ENCODE measurements around the gene EN2. TPM values are rescaled to one million over a fixed set of nuclear protein-coding genes. Genes with fewer than 3 reads are reported as not detected.

EN2 gene
- not detected for total RNA-seq
- polyA plus RNA-seq (2013, experiment 1 of 2), result 16.1 TPM
- polyA plus RNA-seq (2013, experiment 2 of 2), result 19.3 TPM
- long read RNA-seq, experiment 1, result 0 reads
- long read RNA-seq, experiment 2, result 0 reads
- long read RNA-seq, experiment 3, result 0 reads
- long read RNA-seq, experiment 4, result 0 reads

DNA sequence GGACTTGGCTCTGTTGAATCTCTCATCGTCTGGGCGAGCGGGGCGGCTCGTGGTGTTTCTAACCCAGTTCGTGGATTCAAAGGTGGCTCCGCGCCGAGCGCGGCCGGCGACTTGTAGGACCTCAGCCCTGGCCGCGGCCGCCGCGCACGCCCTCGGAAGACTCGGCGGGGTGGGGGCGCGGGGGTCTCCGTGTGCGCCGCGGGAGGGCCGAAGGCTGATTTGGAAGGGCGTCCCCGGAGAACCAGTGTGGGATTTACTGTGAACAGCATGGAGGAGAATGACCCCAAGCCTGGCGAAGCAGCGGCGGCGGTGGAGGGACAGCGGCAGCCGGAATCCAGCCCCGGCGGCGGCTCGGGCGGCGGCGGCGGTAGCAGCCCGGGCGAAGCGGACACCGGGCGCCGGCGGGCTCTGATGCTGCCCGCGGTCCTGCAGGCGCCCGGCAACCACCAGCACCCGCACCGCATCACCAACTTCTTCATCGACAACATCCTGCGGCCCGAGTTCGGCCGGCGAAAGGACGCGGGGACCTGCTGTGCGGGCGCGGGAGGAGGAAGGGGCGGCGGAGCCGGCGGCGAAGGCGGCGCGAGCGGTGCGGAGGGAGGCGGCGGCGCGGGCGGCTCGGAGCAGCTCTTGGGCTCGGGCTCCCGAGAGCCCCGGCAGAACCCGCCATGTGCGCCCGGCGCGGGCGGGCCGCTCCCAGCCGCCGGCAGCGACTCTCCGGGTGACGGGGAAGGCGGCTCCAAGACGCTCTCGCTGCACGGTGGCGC lies at the start of gene EN2:
Gene EN2 (plus strand): TSS at position 19 of the 767 bp plus-strand sequence. CDS start 249 bp downstream, at position 268.
- peak; percentile 78 for DNase-seq
- Mint-ChIP-seq H3K36me3 (ENCODE audit: low read depth) (no peaks in the 10 kb centered on the region), H3K4me1 (peaks cover 8% of the 10 kb centered on the region), H3K27me3 (ENCODE audit: insufficient read depth) (peaks cover 95% of the 10 kb centered on the region), H3K4me3 (peak within 1 kb of the TSS; percentile 32), H3K27ac (no peak within 1 kb of the TSS), H3K9me3 (no peaks in the 10 kb centered on the region)
- no peaks in the 10 kb centered on the region for H3K9me3 ChIP-seq (ENCODE audit: control insufficient read depth, low read length)
- no peak within 1 kb of the TSS for H3K9ac ChIP-seq (ENCODE audit: extremely low read depth, low read length, poor library complexity, severe bottlenecking)
- H3K27me3 ChIP-seq (ENCODE audit: control insufficient read depth, insufficient read depth, low read length, poor library complexity, severe bottlenecking), result peaks cover 97% of the 10 kb centered on the region
- H3K36me3 ChIP-seq (ENCODE audit: control insufficient read depth, insufficient read depth, low read length), result no peaks in the 10 kb centered on the region
- peak within 1 kb of the TSS; percentile 68 for H3K4me3 ChIP-seq (ENCODE audit: low read length)
- H3K27ac ChIP-seq (ENCODE audit: low read depth, low read length), result peak within 1 kb of the TSS; percentile 16
- H3K4me1 ChIP-seq (ENCODE audit: control insufficient read depth, insufficient read depth, low read length), result peaks cover 5% of the 10 kb centered on the region
- 1% methylated on average over 29 to 105 of the region's 105 CpGs for WGBS, 2 experiments (ENCODE audit: insufficient coverage in 1 of 2, insufficient read length in 1 of 2)
- TF ChIP-seq, protein P1, sequence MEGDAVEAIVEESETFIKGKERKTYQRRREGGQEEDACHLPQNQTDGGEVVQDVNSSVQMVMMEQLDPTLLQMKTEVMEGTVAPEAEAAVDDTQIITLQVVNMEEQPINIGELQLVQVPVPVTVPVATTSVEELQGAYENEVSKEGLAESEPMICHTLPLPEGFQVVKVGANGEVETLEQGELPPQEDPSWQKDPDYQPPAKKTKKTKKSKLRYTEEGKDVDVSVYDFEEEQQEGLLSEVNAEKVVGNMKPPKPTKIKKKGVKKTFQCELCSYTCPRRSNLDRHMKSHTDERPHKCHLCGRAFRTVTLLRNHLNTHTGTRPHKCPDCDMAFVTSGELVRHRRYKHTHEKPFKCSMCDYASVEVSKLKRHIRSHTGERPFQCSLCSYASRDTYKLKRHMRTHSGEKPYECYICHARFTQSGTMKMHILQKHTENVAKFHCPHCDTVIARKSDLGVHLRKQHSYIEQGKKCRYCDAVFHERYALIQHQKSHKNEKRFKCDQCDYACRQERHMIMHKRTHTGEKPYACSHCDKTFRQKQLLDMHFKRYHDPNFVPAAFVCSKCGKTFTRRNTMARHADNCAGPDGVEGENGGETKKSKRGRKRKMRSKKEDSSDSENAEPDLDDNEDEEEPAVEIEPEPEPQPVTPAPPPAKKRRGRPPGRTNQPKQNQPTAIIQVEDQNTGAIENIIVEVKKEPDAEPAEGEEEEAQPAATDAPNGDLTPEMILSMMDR (conservative IDR thresholded peaks at IDR 0.05), result no peak

DNA sequence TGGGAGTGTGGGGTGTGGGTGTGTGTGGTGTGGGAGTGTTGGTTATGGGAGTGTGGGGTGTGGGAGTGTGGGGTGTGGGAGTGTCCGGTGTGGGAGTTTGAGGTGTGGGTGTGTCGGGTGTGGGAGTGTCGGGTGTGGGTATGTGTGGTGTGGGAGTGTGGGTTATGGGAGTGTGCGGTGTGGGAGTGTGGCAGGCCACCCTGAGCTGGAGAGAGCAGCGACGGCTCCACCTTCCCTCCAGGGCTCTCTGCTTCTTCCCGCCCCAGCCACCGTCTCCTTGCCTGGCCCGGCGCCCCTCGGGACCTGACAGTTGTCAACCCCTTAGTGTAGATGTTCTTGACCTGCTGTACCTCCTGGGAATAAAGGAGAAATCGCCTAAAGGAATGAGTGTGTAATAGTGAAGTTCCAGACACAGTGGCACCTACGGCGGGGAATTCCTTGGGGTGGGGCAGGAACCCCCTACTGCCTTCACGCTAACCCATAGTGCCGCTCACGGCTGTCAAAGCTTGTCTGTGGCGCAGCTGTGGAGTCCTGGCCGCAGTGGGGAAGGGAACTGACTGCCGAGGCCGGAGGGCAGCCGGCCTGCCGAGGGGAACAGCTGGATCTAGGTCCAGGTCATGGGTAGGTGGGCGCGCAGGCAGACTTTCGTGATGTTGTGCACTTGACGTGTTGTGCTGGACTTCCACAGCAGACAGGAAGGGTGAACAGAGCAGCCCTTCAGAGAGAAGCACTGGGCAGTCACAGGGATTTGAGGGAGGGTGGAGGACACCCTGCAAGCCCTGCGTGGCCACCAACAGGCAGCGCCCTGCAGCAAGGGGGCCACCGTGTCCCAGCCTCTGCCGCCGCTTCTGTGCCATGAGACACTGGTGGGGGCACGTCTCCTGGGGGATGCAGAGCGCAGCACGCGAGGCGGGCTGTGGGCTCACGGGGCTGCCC lies 49.0 kb upstream of the EN2 start:
- no peaks in the 10 kb centered on the region for H3K9me3 Mint-ChIP-seq
- Histone ChIP-seq H3K27ac (ENCODE audit: low read depth, low read length) (no peak overlapping the region), H3K4me3 (ENCODE audit: low read length) (no peak overlapping the region), H3K27me3 (ENCODE audit: control insufficient read depth, insufficient read depth, low read length, poor library complexity, severe bottlenecking) (peaks cover 23% of the 10 kb centered on the region), H3K36me3 (ENCODE audit: control insufficient read depth, insufficient read depth, low read length) (no peaks in the 10 kb centered on the region), H3K4me1 (ENCODE audit: control insufficient read depth, insufficient read depth, low read length) (peaks cover 6% of the 10 kb centered on the region), H3K9me3 (ENCODE audit: control insufficient read depth, low read length) (no peaks in the 10 kb centered on the region), H3K9ac (ENCODE audit: extremely low read depth, low read length, poor library complexity, severe bottlenecking) (no peak overlapping the region)
- TF ChIP-seq, protein P1 (conservative IDR thresholded peaks at IDR 0.05), result no peak
- no peak overlapping the region for H3K27ac Mint-ChIP-seq
- 63 to 73% methylated on average over 14 to 35 of the region's 38 CpGs for WGBS, 2 experiments (ENCODE audit: insufficient coverage in 1 of 2, insufficient read length in 1 of 2)
- H3K4me3 Mint-ChIP-seq, result no peak overlapping the region
- no peaks in the 10 kb centered on the region for H3K36me3 Mint-ChIP-seq (ENCODE audit: low read depth)
- peak; percentile 70 for DNase-seq
- peaks cover 10% of the 10 kb centered on the region for H3K4me1 Mint-ChIP-seq
- H3K27me3 Mint-ChIP-seq (ENCODE audit: insufficient read depth), result peaks cover 50% of the 10 kb centered on the region

GRCh38 chr7:155409980-155410379 lies 47.9 kb upstream of the EN2 start:
- Histone ChIP-seq H3K9me3 (ENCODE audit: control insufficient read depth, low read length) (no peaks in the 10 kb centered on the region), H3K27ac (ENCODE audit: low read depth, low read length) (no peak overlapping the region), H3K27me3 (ENCODE audit: control insufficient read depth, insufficient read depth, low read length, poor library complexity, severe bottlenecking) (peaks cover 24% of the 10 kb centered on the region), H3K4me3 (ENCODE audit: low read length) (no peak overlapping the region), H3K36me3 (ENCODE audit: control insufficient read depth, insufficient read depth, low read length) (no peaks in the 10 kb centered on the region), H3K9ac (ENCODE audit: extremely low read depth, low read length, poor library complexity, severe bottlenecking) (no peak overlapping the region), H3K4me1 (ENCODE audit: control insufficient read depth, insufficient read depth, low read length) (peaks cover 6% of the 10 kb centered on the region)
- Mint-ChIP-seq H3K36me3 (ENCODE audit: low read depth) (no peaks in the 10 kb centered on the region), H3K27ac (no peak overlapping the region), H3K9me3 (no peaks in the 10 kb centered on the region), H3K27me3 (ENCODE audit: insufficient read depth) (peaks cover 53% of the 10 kb centered on the region), H3K4me1 (peaks cover 10% of the 10 kb centered on the region), H3K4me3 (no peak overlapping the region)
- WGBS, 2 experiments (ENCODE audit: insufficient coverage in 1 of 2, insufficient read length in 1 of 2), result 93 to 100% methylated on average over 7 to 15 of the region's 15 CpGs
- DNase-seq, result no peak
- TF ChIP-seq, protein P1 (conservative IDR thresholded peaks at IDR 0.05), result no peak

Measured in endodermal cell (in vitro differentiated cells).